ENCODE data around the gene PRR11.
"Not testable (repeated sequence)": the region's sequence is repeated elsewhere in the genome, so short reads cannot be mapped to it uniquely, and the experiment has no call there.

PRR11 gene

GRCh38 chr17:59172436-59173004, 17.0 kb downstream of the PRR11 start:
- Mint-ChIP-seq H3K27ac (no peak overlapping the region), H3K36me3 (ENCODE audit: low read depth) (peaks cover 20% of the 10 kb centered on the region), H3K4me3 (no peak overlapping the region), H3K9me3 (no peaks in the 10 kb centered on the region), H3K27me3 (no peaks in the 10 kb centered on the region), H3K4me1 (peaks cover 4% of the 10 kb centered on the region)
- ATAC-seq (no peak), DNase-seq (no peak)

GRCh38 chr17:59174671-59175070, 19.1 kb downstream of the PRR11 start:
- no peaks in the 10 kb centered on the region for H3K9me3 Mint-ChIP-seq

DNA sequence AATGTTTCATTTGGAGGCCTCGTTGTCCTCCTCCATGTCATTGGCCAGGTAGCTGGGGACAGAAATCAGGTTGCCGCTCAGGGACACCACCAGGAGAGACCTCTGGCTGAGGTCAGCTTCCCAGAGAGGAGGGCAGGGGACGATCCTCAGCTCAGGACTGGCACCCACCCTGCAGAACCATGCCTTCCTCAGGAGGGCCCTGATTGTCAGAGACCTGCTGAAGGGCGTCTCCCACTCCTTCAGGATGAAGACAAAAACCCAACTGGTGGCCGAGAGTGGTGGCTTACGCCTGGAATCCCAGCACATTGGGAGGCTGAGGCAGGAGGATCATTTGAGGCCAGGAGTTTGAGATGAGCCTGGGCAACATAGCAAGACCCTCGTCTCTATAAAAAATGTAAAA, 19.5 kb downstream of the PRR11 start:
- H3K4me1 Mint-ChIP-seq, result no peaks in the 10 kb centered on the region
- ATAC-seq (no peak), DNase-seq (no peak)
- no peak overlapping the region for H3K4me3 Mint-ChIP-seq
- peaks cover 21% of the 10 kb centered on the region for H3K36me3 Mint-ChIP-seq (ENCODE audit: low read depth)
- no peaks in the 10 kb centered on the region for H3K27me3 Mint-ChIP-seq
- H3K9me3 Mint-ChIP-seq, result no peaks in the 10 kb centered on the region
- no peak overlapping the region for H3K27ac Mint-ChIP-seq

More at GRCh38 chr17:59174671-59175070, 19.1 kb downstream of the PRR11 start:
- no peaks in the 10 kb centered on the region for H3K27me3 Mint-ChIP-seq
- H3K27ac Mint-ChIP-seq, result no peak overlapping the region
- ATAC-seq, result no peak
- H3K4me1 Mint-ChIP-seq, result no peaks in the 10 kb centered on the region
- no peak for DNase-seq
- no peak overlapping the region for H3K4me3 Mint-ChIP-seq
- H3K36me3 Mint-ChIP-seq (ENCODE audit: low read depth), result peaks cover 21% of the 10 kb centered on the region

DNA sequence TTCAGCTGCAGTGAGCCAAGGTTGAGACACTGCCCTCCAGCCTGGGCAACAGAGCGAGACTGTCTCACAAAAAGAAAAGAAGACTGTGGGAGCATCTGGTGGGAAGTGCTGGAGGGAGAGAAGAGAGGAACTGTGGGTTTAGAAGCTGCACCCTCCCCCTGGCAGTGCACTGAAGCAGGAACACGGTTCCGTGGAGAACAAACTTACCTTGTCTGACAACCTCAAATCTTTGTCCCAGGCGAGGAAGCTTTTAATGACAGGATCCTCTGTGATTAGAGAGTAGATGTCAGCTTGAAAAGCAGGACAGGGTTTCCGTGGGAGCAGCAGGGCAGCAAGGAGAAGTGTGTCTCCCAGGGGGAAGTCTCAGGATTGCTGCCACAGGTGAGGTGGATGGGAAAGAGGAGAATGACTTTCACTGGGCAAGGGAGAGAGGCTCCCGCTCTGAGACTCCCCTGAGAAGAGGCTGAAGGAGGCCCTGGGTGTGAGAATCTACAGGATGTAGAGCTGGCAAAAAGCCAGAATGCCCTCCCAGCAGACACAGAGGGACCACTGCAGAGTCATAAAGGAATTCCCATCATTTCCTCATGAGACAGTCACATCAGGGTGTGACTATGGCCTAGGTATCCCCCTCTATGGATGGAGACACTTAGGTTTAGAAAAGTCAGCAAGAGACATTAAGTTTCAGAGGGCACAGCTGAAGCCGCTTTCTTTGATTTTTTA, 22.9 kb downstream of the PRR11 start:
- no peak for DNase-seq
- Mint-ChIP-seq H3K36me3 (ENCODE audit: low read depth) (peaks cover 5% of the 10 kb centered on the region), H3K4me1 (no peaks in the 10 kb centered on the region), H3K27me3 (no peaks in the 10 kb centered on the region), H3K9me3 (no peaks in the 10 kb centered on the region), H3K27ac (no peak overlapping the region), H3K4me3 (no peak overlapping the region)
- ATAC-seq, result no peak

GRCh38 chr17:59179601-59180000, 24.1 kb downstream of the PRR11 start:
- not testable (repeated sequence) for H3K9me3 Mint-ChIP-seq; DNase-seq; ATAC-seq; H3K36me3 Mint-ChIP-seq (ENCODE audit: low read depth); H3K4me3 Mint-ChIP-seq; H3K4me1 Mint-ChIP-seq; H3K27ac Mint-ChIP-seq; H3K27me3 Mint-ChIP-seq

GRCh38 chr17:59180626-59181025, 25.1 kb downstream of the PRR11 start:
- H3K4me3 Mint-ChIP-seq, result no peak overlapping the region
- H3K36me3 Mint-ChIP-seq (ENCODE audit: low read depth), result peaks cover 6% of the 10 kb centered on the region
- no peak for ATAC-seq

GRCh38 chr17:59181481-59181880, 25.9 kb downstream of the PRR11 start:
- no peak for ATAC-seq
- H3K4me1 Mint-ChIP-seq, result no peaks in the 10 kb centered on the region

More at GRCh38 chr17:59180626-59181025, 25.1 kb downstream of the PRR11 start:
- H3K4me1 Mint-ChIP-seq, result no peaks in the 10 kb centered on the region
- H3K9me3 Mint-ChIP-seq, result no peaks in the 10 kb centered on the region
- H3K27me3 Mint-ChIP-seq, result no peaks in the 10 kb centered on the region
- H3K27ac Mint-ChIP-seq, result no peak overlapping the region
- no peak for DNase-seq

DNA sequence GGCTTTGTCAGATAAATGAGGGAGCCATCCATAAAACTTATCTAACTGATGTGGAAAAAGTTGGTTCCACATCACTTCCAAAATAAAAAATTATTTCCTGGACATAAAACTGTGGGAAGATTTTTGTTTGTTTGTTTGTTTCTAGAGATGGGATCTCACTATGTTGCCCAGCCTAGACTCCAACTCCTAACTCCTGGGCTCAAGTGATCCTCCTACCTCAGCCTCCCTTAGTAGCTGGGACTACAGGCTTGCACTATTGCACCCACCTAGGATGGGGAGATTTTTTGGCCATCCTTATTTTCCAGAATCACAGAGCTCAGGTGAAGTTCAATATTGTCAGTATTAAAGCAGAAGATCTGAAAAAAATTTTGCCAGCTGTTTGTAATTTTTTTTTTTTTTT, 30.5 kb downstream of the PRR11 start:
- Mint-ChIP-seq H3K4me1 (no peaks in the 10 kb centered on the region), H3K27me3 (no peaks in the 10 kb centered on the region), H3K36me3 (ENCODE audit: low read depth) (peaks cover 13% of the 10 kb centered on the region), H3K27ac (no peak overlapping the region), H3K4me3 (no peak overlapping the region), H3K9me3 (no peaks in the 10 kb centered on the region)
- DNase-seq (no peak), ATAC-seq (no peak)

More at GRCh38 chr17:59181481-59181880, 25.9 kb downstream of the PRR11 start:
- Mint-ChIP-seq H3K9me3 (no peaks in the 10 kb centered on the region), H3K27me3 (no peaks in the 10 kb centered on the region), H3K27ac (no peak overlapping the region), H3K36me3 (ENCODE audit: low read depth) (peaks cover 8% of the 10 kb centered on the region), H3K4me3 (no peak overlapping the region)
- DNase-seq, result no peak

- no peak overlapping the region for H3K4me3 Mint-ChIP-seq
- H3K9me3 Mint-ChIP-seq, result no peaks in the 10 kb centered on the region
- ATAC-seq, result no peak
- no peaks in the 10 kb centered on the region for H3K27me3 Mint-ChIP-seq
- no peaks in the 10 kb centered on the region for H3K4me1 Mint-ChIP-seq
- DNase-seq, result no peak
- H3K27ac Mint-ChIP-seq, result no peak overlapping the region
- peaks cover 18% of the 10 kb centered on the region for H3K36me3 Mint-ChIP-seq (ENCODE audit: low read depth)
Observed at GRCh38 chr17:59186850-59187249, 31.3 kb downstream of the PRR11 start.

GRCh38 chr17:59190806-59191205, 35.3 kb downstream of the PRR11 start:
- H3K4me1 Mint-ChIP-seq, result no peaks in the 10 kb centered on the region
- H3K4me3 Mint-ChIP-seq, result no peak overlapping the region
- no peaks in the 10 kb centered on the region for H3K9me3 Mint-ChIP-seq
- H3K36me3 Mint-ChIP-seq (ENCODE audit: low read depth), result peaks cover 30% of the 10 kb centered on the region
- ATAC-seq (no peak), DNase-seq (no peak)
- H3K27ac Mint-ChIP-seq, result no peak overlapping the region
- H3K27me3 Mint-ChIP-seq, result no peaks in the 10 kb centered on the region

DNA sequence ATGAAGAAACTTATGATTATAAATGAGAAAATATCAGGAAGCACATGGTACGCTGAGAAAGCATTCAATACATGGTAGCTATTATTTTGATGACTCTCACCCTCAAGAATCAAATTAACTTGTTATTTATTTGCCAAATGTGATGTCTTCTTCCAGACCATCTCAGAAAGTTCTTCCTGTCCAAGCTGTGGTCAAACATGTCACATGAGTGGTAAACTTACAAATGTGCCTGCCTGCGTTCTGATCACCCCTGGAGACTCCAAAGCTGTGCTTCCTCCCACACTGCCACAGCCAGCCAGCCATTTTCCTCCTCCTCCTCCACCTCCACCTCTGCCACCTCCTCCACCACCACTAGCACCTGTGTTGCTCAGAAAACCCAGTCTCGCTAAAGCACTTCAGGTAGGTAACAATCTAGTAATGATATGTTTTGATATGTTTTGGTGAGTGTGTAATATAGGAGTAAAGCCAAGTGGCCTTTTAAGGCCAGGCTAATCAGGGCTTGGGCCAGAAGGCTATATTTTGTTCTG, 37.9 kb downstream of the PRR11 start:
- H3K4me3 Mint-ChIP-seq, result no peak overlapping the region
- H3K36me3 Mint-ChIP-seq (ENCODE audit: low read depth), result peaks cover 30% of the 10 kb centered on the region
- no peaks in the 10 kb centered on the region for H3K9me3 Mint-ChIP-seq
- no peaks in the 10 kb centered on the region for H3K27me3 Mint-ChIP-seq
- no peaks in the 10 kb centered on the region for H3K4me1 Mint-ChIP-seq
- no peak for ATAC-seq
- H3K27ac Mint-ChIP-seq, result no peak overlapping the region
- no peak for DNase-seq

DNA sequence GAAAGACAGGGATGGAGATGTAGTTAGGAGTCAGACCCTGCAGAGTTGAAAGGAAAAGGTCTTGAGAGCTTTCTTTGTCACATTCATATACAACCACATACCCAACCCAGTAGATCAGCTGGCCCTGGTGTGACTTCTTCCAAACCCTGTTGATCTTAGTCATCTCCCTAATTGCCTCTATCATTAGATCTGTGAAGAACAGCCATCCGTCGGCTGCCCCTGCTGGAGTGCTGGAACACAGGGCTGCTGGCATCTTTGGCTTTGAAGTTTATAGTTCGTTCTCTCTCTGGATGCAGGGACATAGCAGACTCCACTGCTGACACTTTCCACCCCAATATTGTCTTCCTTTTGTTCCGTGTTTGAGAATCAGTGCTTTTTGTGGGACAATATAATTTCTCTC, 43.9 kb downstream of the PRR11 start:
- H3K27me3 Mint-ChIP-seq, result no peaks in the 10 kb centered on the region
- ATAC-seq (no peak), DNase-seq (no peak)
- peaks cover 13% of the 10 kb centered on the region for H3K36me3 Mint-ChIP-seq (ENCODE audit: low read depth)
- H3K4me1 Mint-ChIP-seq, result no peaks in the 10 kb centered on the region
- no peaks in the 10 kb centered on the region for H3K9me3 Mint-ChIP-seq
- H3K4me3 Mint-ChIP-seq, result no peak overlapping the region
- H3K27ac Mint-ChIP-seq, result no peak overlapping the region

GRCh38 chr17:59202320-59202719, 46.8 kb downstream of the PRR11 start:
- Mint-ChIP-seq H3K36me3 (ENCODE audit: low read depth) (peaks cover 7% of the 10 kb centered on the region), H3K27me3 (no peaks in the 10 kb centered on the region), H3K27ac (no peak overlapping the region), H3K4me3 (no peak overlapping the region), H3K4me1 (no peaks in the 10 kb centered on the region), H3K9me3 (no peaks in the 10 kb centered on the region)
- no peak for DNase-seq
- ATAC-seq, result no peak

DNA sequence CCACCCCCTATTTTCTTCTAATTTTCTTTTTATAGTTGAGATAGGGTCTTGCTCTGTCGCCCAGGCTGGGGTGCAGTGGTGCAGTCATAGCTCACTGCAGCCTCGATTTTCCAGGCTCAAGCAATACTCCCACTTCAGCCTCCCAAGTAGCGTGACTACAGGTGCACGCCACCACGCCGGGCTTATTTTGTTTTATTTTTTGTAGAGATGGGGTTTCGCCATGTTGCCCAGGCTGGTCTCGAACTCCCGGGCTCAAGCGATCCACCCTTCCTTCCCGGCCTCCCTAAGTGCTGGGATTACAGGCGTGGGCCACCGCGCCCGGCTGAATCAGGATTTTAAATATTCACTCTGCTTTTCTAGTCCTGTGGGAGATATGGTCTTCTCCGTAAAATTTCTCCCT, 63.8 kb downstream of the PRR11 start:
- Mint-ChIP-seq H3K4me1 (peaks cover 15% of the 10 kb centered on the region), H3K36me3 (ENCODE audit: low read depth) (peaks cover 5% of the 10 kb centered on the region), H3K27ac (no peak overlapping the region), H3K27me3 (no peaks in the 10 kb centered on the region), H3K4me3 (peak overlapping the region; percentile 89), H3K9me3 (no peaks in the 10 kb centered on the region)
- ATAC-seq, result no peak
- DNase-seq, result no peak

DNA sequence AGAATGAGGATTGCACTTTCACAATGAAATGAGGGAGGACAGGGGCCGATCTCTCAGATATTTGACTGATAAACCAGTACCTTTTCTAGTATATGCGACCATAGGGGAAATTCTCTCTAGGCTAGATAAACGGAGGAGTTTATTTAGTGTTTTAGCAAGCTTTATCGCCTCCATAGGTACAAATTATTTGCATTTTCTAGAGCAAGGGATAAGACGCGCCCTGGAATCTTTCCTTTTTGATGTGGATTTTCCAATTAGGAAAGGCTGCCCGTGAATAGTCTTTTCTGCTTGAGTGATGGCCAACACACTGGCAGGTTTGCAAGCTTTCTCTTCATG, 64.4 kb downstream of the PRR11 start:
- H3K4me1 Mint-ChIP-seq, result peaks cover 13% of the 10 kb centered on the region
- H3K4me3 Mint-ChIP-seq, result peak overlapping the region; percentile 89
- ATAC-seq (no peak), DNase-seq (no peak)
- no peaks in the 10 kb centered on the region for H3K9me3 Mint-ChIP-seq
- H3K27me3 Mint-ChIP-seq, result no peaks in the 10 kb centered on the region
- H3K27ac Mint-ChIP-seq, result peak overlapping the region; percentile 80
- no peaks in the 10 kb centered on the region for H3K36me3 Mint-ChIP-seq (ENCODE audit: low read depth)

All from activated naive CD8-positive, alpha-beta T cell treated with anti-CD3 and anti-CD28 coated beads, Interleukin-2, amount 50 U/mL, for 24 hours (primary cell).